GM21447 (cell line): ENCODE results near the gene DNM1L.

Source experiments
- ATAC-seq: cut with Tn5 transposase; IDR thresholded peaks from one replicate; pipeline ENCODE4 v1.9.1; 2021; ENCODE audit not compliant: unreplicated experiment

Gene DNM1L

GRCh38 chr12:32755654-32756475 lies 76.8 kb downstream of the DNM1L start, which contains the start of gene YARS2:
Gene YARS2 (minus strand): TSS chr12:32755897. CDS start chr12:32755874, 23 bp downstream.
- ATAC-seq: peak; percentile 93

DNA sequence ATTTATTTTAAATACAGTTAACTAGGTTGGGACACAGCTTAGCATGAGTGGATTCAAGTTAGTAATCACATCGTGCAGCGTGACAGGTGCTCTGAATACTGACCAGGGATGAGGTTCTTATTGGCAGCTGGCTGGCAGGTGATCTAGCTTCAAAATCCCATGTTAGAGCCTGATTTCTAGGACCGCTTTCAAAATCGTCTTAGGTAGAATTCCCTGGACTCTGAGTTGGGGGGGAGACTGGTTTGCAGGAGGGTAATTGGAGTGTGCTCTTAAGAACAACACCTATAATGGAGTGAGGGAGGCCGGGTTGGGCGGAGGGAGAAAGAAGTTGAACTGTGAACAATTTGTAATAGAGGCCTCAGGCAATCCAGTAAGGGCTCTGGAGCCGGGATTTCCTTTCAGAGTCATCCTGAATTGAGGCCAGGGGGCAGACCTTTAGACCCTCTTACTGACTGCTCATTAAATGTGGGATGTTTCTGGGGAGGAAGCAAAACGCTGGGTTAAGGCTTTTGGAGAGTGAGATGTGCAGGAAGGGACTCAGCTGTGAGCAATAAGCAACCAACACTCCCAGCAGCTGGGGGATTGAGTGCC lies 77.5 kb downstream of the DNM1L start:
- no peak for ATAC-seq

DNA sequence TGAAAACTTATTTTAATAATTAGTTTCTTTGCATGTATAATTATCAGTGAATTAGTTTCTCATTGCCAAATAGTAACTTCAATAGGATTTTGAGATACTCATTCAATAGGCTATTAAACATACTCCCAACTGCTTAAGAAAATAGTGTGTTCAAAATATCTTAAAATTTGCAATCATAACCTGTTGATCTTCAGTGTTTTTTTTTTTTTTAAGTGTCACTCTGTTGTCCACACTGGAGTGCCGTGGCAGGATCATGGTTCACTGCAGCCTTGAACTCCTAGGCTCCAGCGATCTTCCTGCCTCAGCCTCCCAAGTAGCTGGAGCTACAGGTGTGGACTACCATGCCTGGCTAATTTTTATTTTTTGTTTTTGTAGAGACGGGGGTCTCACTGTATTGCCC lies 78.1 kb downstream of the DNM1L start:
- no peak for ATAC-seq

DNA sequence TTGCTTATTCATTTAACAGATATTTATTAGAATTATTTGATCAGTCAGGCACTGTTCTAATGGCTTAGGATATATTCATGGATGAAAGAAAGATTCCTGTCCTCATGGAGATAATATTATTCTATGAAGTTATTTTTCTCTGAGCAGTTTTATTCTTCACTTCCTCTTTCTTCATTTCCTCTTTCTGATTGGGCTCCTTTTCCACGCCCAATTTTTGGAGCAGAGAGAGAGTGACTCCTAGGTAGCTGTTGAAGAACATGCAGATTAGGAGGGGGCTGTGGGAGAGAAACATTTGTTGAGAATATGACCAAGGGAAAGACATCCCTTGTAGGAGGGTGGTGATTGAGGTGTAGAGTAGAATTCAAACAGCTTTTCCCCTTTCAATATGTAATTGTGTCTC lies 82.6 kb downstream of the DNM1L start:
- no peak for ATAC-seq

DNA sequence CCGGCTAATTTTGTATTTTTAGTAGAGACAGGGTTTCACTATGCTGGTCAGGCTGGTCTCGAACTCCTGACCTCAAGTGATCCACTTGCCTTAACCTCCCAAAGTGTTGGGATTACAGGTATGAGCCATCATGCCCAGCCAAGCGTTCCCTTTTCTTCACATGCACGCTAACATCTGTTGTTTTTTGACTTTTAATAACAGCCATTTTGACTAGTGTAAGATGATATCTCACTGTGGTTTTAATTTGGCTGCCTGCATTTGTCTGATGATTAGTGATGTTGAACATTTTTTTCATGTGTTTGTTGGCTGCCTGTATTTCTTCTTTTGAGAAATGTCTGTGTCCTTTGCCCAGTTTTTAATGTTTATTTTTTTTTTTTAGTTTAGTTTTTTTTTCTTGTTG lies 86.8 kb downstream of the DNM1L start:
- no peak for ATAC-seq

DNA sequence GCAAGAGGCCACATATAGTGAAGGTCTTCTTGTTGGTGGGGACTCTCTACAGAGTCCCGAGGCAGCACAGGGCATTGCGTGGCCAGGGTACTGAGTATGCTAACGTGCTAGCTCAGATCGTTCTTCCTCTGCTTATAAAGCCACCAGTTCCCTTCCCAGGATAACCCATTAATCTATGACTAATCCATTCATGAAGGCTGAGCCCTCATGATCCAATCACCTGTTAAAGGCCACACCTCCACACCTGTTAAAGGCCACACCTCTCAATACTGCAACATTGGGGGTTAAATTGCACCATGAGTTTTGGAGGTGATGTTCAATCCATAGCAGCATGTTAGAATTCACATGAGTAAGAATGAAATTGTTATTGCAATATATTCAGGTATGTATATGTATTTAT lies 89.4 kb downstream of the DNM1L start:
- no peak for ATAC-seq

DNA sequence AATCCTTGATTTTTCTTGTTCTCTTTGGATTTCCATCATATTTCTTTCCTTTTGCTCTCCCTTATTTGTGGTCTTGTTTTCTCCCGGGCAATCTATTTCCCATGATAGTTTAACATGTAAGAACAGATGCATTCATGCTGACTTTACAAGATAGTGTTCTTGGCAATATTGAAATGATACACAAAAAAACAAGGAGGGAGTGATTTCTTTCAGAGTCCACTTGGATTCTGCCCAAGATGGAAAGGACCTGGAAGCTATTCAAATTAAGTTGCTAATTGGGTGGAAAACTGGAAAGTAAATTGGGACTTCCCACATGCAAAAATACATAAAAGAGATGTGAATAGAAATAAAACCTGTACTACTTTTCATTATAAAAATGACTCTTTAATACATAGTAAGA lies 91.0 kb downstream of the DNM1L start:
- ATAC-seq: no peak

DNA sequence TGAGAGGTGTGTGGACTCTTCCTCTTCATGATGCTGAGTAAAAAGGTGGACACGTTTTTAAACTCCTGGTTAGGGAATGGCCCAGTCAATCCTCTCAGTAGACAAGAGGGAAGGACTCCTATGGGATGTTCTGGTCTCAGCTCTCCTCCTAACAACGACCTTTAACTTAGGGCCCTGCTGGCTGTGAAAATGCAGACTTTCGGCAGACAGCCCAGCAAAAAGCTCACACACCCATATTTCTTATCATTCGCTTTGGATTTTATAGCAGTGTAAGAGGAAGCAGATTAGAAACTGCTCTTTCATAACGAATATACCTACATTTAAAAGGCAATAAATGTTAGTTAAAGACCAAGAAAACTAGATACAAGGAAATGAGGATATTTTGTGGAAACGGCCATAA lies 94.6 kb downstream of the DNM1L start:
- no peak for ATAC-seq

GRCh38 chr12:32776258-32776657 lies 97.2 kb downstream of the DNM1L start:
- no peak for ATAC-seq

DNA sequence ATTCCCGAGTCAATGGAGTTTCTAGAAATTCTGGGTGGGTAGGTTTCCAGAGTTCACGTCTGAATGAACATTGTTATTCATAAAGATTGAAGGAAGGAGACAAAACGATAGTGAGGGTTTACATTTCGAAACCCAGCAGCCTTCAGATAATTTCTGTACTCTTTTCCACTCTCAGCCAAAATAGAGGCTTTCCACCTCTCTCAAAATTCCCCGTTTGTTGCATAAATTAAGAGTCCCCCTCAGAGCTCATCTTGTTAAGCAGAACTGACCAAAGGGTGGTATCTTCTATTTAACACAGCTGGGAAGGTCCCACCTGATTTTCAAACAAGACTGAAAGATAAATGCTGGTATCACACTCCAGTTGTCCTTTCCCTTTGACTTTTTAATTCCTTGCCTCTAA lies 98.1 kb downstream of the DNM1L start:
- no peak for ATAC-seq

DNA sequence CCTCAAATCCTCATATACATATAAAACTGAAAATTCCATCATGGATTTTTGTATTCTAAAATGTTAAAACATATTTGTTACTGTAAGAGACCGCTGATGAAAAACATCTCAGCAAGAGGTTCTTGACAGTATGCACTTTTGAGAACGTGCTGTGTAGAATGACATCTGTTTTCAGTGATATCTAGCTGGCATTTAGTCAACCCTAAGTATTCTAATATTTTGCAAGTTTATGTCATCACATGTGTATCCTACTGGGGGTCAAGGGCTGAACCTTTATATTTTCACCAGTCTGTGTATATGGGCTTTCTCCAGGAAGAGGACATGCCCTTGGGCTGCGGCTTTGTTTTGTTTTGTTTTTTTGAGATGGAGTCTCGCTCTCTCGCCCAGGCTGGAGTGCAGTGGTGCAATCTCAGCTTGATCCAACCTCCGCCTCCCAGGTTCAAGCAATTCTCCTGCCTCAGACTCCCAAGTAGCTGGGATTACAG lies 98.6 kb downstream of the DNM1L start:
- no peak for ATAC-seq

- ATAC-seq: no peak
Measured at GRCh38 chr12:32780071-32780470, 101.0 kb downstream of the DNM1L start.

- no peak for ATAC-seq
Measured at GRCh38 chr12:32783029-32783428, 103.9 kb downstream of the DNM1L start.

DNA sequence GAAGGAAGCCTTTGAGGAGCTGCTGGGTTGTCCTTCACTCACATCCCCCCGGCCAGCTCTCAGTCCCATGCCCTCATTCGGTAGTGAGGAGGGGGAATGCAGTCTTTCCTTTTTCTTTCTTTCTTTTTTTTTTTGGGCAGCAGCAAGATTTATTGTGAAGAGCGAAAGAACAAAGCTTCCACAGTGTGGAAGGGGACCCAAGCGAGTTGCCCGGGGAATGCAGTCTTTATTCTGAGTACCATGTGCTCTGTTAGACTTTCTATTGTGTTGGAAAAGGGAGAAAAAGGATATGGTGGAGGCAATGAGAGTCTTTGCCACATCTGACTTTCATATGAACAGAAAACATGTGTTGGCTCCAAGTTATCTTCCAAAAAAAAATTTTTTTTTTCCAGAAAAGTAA lies 106.5 kb downstream of the DNM1L start:
- ATAC-seq: no peak

DNA sequence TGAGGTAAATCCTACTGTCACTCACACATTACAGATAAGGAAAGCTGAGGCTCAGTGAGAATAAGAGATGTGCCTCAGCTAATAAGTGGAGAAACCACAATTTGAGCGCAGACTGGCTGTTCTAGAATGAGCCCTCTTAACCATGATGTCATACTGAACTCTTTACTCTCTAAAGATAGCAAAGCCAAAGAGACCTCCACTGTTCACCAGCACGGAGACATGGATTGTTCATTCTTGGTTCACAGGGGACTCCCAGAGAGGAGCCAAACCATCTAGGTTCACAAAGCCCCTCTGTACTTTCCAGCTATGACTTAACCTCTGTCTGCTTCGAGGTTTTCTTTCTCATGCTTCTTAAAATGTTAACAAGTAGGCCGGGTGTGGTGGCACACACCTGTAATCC lies 109.3 kb downstream of the DNM1L start:
- ATAC-seq: no peak

- no peak for ATAC-seq
Measured at GRCh38 chr12:32789446-32789845, 110.3 kb downstream of the DNM1L start.

GRCh38 chr12:32789916-32790315 lies 110.8 kb downstream of the DNM1L start:
- ATAC-seq: no peak

- ATAC-seq: no peak
Measured at GRCh38 chr12:32794281-32794680, 115.2 kb downstream of the DNM1L start.
